Measurements from ENCODE around the gene NEIL1.

NEIL1 gene

DNA sequence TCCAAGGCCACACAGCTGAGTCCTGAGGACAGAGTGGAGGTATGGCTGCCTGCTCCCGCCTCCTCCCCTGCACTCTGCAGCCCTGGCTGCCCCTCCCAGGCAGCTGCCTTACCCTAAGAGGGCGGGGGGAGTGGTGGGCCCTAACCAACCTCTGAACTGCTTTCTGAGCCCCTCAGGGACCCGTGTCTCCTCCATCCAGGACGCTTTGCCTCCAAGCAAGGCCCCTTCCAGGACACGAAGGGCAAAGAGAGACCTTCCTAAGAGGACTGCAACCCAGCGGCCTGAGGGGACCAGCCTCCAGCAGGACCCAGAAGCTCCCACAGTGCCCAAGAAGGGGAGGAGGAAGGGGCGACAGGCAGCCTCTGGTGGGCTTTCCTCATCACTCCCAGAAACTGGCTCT lies 7.6 kb downstream of the NEIL1 start:
- Histone ChIP-seq H3K4me1 (ENCODE audit: insufficient read depth, low read length) (peaks cover 19% of the 10 kb centered on the region), H3K4me3 (ENCODE audit: low read depth in 1 of 2, low read length in 2 of 2) (no peak overlapping the region), H4K20me1 (ENCODE audit: insufficient read depth, low read length) (no peaks in the 10 kb centered on the region; the same call in 1 of the 2 replicates), H3K9ac (ENCODE audit: low read depth, low read length) (no peak overlapping the region), H3K9me3 (ENCODE audit: insufficient read depth, low read length, severe bottlenecking) (peaks cover 2% of the 10 kb centered on the region), H3K4me2 (ENCODE audit: insufficient read depth, low read length) (no peak overlapping the region), H3K27me3 (ENCODE audit: insufficient read depth, low read length, poor library complexity) (no peaks in the 10 kb centered on the region), H3K79me2 (ENCODE audit: insufficient read depth, low read length) (no peaks in the 10 kb centered on the region), H3K27ac (ENCODE audit: low read length) (no peak overlapping the region), H3K36me3 (ENCODE audit: insufficient read depth, low read length) (peaks cover 26% of the 10 kb centered on the region), H2AFZ (ENCODE audit: low read depth, low read length) (no peak overlapping the region)
- TF ChIP-seq, protein P1, sequence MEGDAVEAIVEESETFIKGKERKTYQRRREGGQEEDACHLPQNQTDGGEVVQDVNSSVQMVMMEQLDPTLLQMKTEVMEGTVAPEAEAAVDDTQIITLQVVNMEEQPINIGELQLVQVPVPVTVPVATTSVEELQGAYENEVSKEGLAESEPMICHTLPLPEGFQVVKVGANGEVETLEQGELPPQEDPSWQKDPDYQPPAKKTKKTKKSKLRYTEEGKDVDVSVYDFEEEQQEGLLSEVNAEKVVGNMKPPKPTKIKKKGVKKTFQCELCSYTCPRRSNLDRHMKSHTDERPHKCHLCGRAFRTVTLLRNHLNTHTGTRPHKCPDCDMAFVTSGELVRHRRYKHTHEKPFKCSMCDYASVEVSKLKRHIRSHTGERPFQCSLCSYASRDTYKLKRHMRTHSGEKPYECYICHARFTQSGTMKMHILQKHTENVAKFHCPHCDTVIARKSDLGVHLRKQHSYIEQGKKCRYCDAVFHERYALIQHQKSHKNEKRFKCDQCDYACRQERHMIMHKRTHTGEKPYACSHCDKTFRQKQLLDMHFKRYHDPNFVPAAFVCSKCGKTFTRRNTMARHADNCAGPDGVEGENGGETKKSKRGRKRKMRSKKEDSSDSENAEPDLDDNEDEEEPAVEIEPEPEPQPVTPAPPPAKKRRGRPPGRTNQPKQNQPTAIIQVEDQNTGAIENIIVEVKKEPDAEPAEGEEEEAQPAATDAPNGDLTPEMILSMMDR (IDR thresholded peaks at IDR 0.05; ENCODE audit: borderline replicate concordance, extremely low read depth, low read length, poor library complexity, severe bottlenecking): no peak
- TF ChIP-seq EZH2 (IDR thresholded peaks at IDR 0.05; ENCODE audit: borderline replicate concordance, low read depth, low read length, severe bottlenecking): no peak
- DNase-seq: no peak
- no peak for ATAC-seq (ENCODE audit: insufficient read depth, low read depth)

DNA sequence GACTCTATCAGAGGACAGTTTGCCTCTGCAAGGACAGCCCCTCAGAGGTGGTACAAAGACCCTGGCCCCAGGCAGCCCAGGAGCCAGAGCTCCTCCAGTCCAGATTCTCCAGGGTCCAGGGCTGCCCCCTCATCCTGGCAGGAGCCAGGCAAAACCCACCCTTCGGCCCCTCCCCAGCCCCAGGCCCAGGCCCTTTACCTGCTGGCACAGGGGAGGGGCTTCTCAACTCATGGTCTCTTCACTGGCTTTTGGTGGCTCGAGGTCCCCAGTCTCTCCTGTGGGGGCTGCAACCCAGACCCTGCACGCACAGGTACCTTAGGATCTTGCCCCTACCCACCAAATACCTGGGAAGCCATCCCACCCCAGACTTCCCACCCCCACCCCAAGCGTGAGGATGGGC lies 8.5 kb downstream of the NEIL1 start:
- Histone ChIP-seq H3K4me3 (ENCODE audit: low read depth in 1 of 2, low read length in 2 of 2) (no peak overlapping the region), H3K9me3 (ENCODE audit: insufficient read depth, low read length, severe bottlenecking) (no peaks in the 10 kb centered on the region), H3K36me3 (ENCODE audit: insufficient read depth, low read length) (peaks cover 36% of the 10 kb centered on the region), H3K4me1 (ENCODE audit: insufficient read depth, low read length) (peaks cover 9% of the 10 kb centered on the region), H3K9ac (ENCODE audit: low read depth, low read length) (no peak overlapping the region), H4K20me1 (ENCODE audit: insufficient read depth, low read length) (no peaks in the 10 kb centered on the region; the same call in 1 of the 2 replicates), H3K27me3 (ENCODE audit: insufficient read depth, low read length, poor library complexity) (no peaks in the 10 kb centered on the region), H3K27ac (ENCODE audit: low read length) (no peak overlapping the region), H2AFZ (ENCODE audit: low read depth, low read length) (no peak overlapping the region), H3K79me2 (ENCODE audit: insufficient read depth, low read length) (no peaks in the 10 kb centered on the region), H3K4me2 (ENCODE audit: insufficient read depth, low read length) (no peak overlapping the region)
- DNase-seq (no peak), ATAC-seq (ENCODE audit: insufficient read depth, low read depth) (no peak)
- TF ChIP-seq, protein P1 (IDR thresholded peaks at IDR 0.05; ENCODE audit: borderline replicate concordance, extremely low read depth, low read length, poor library complexity, severe bottlenecking): no peak
- no peak for TF ChIP-seq EZH2 (IDR thresholded peaks at IDR 0.05; ENCODE audit: borderline replicate concordance, low read depth, low read length, severe bottlenecking)

DNA sequence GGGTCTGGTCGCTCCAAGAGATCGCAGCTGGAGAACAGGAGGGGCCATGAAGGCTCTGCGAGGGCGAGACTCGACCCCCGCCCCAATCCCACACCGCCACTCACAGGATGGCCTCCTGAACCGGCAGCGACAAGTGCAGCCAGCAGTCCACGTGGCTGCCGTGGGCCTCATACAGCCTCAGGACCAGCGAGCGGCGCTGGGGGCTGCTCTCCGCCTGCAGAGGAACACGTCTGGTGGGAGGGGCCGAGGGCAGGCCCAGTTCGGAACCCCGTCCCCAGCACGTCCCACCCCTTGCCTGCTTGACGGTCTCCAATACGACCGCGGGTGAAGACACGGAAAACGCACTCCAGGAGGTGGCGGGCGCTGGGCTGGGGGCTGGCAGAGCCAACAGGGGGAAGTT lies 9.2 kb downstream of the NEIL1 start:
- no peaks in the 10 kb centered on the region; the same call in 1 of the 2 replicates for H4K20me1 ChIP-seq (ENCODE audit: insufficient read depth, low read length)
- DNase-seq (no peak), ATAC-seq (ENCODE audit: insufficient read depth, low read depth) (no peak)
- H3K4me3 ChIP-seq (ENCODE audit: low read depth in 1 of 2, low read length in 2 of 2): no peak overlapping the region
- H3K9ac ChIP-seq (ENCODE audit: low read depth, low read length): no peak overlapping the region
- no peaks in the 10 kb centered on the region for H3K9me3 ChIP-seq (ENCODE audit: insufficient read depth, low read length, severe bottlenecking)
- no peak overlapping the region for H3K27ac ChIP-seq (ENCODE audit: low read length)
- H3K79me2 ChIP-seq (ENCODE audit: insufficient read depth, low read length): no peaks in the 10 kb centered on the region
- TF ChIP-seq, protein P1 (IDR thresholded peaks at IDR 0.05; ENCODE audit: borderline replicate concordance, extremely low read depth, low read length, poor library complexity, severe bottlenecking): no peak
- TF ChIP-seq EZH2 (IDR thresholded peaks at IDR 0.05; ENCODE audit: borderline replicate concordance, low read depth, low read length, severe bottlenecking): no peak
- no peak overlapping the region for H3K4me2 ChIP-seq (ENCODE audit: insufficient read depth, low read length)
- H3K36me3 ChIP-seq (ENCODE audit: insufficient read depth, low read length): peaks cover 41% of the 10 kb centered on the region
- no peaks in the 10 kb centered on the region for H3K27me3 ChIP-seq (ENCODE audit: insufficient read depth, low read length, poor library complexity)
- peaks cover 3% of the 10 kb centered on the region; the same call in 1 of the 2 replicates for H3K4me1 ChIP-seq (ENCODE audit: insufficient read depth, low read length)
- no peak overlapping the region for H2AFZ ChIP-seq (ENCODE audit: low read depth, low read length)

DNA sequence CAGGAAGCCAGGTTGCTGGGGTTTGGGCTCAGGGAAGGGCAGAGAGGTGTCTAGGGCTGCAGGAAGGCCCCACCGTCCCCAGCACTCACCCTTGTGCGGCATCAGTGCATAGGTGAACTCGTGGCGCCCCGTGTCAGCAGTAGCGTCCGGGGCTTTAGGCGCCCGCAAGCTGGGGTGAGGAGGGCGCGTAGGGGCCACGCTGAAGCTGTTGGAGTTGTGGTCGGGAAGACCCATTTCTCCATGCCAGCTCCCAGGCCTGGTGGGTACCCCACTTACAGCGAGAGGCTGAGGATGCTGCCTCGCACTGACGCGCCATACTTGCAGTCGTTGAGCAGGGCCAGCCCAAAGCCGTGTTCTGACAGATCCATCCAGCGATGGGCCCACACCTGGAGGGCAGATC lies 9.7 kb downstream of the NEIL1 start:
- DNase-seq: no peak
- Histone ChIP-seq H4K20me1 (ENCODE audit: insufficient read depth, low read length) (no peaks in the 10 kb centered on the region; the same call in 1 of the 2 replicates), H3K9me3 (ENCODE audit: insufficient read depth, low read length, severe bottlenecking) (no peaks in the 10 kb centered on the region), H3K27ac (ENCODE audit: low read length) (no peak overlapping the region), H3K4me2 (ENCODE audit: insufficient read depth, low read length) (no peak overlapping the region), H3K79me2 (ENCODE audit: insufficient read depth, low read length) (no peaks in the 10 kb centered on the region), H3K9ac (ENCODE audit: low read depth, low read length) (no peak overlapping the region), H3K4me1 (ENCODE audit: insufficient read depth, low read length) (no peaks in the 10 kb centered on the region), H3K4me3 (ENCODE audit: low read depth in 1 of 2, low read length in 2 of 2) (no peak overlapping the region), H3K36me3 (ENCODE audit: insufficient read depth, low read length) (peaks cover 46% of the 10 kb centered on the region), H2AFZ (ENCODE audit: low read depth, low read length) (no peak overlapping the region), H3K27me3 (ENCODE audit: insufficient read depth, low read length, poor library complexity) (no peaks in the 10 kb centered on the region)
- TF ChIP-seq EZH2 (IDR thresholded peaks at IDR 0.05; ENCODE audit: borderline replicate concordance, low read depth, low read length, severe bottlenecking): no peak
- TF ChIP-seq, protein P1 (IDR thresholded peaks at IDR 0.05; ENCODE audit: borderline replicate concordance, extremely low read depth, low read length, poor library complexity, severe bottlenecking): no peak
- ATAC-seq (ENCODE audit: insufficient read depth, low read depth): no peak
